K562 (cell line): ENCODE results near the gene LRRC3C. TPM values are rescaled to one million over a fixed set of nuclear protein-coding genes. Genes with fewer than 3 reads are reported as not detected.

ENCODE experiments used
- ADNP ChIP-seq: fragments of 200-800 bp; sonication (Bioruptor generic); IDR thresholded peaks from 2 replicates; pipeline ENCODE4 v1.6.1; 2016; ENCODE audit warnings: missing genetic modification characterization, missing compliant biosample characterization
- BACH1 ChIP-seq: fragments of 200-800 bp; sonication (Bioruptor generic); IDR thresholded peaks from 2 replicates; pipeline ENCODE4 v1.6.1; 2016; ENCODE audit warnings: missing genetic modification characterization, missing compliant biosample characterization
- BRD9 ChIP-seq: fragments of 450-650 bp; IDR thresholded peaks from 2 replicates; pipeline ENCODE4 v1.6.1; 2018; ENCODE audit warnings: low read depth; ENCODE audit not compliant: partially characterized antibody
- CEBPB ChIP-seq: fragments of 450-650 bp; IDR thresholded peaks from 2 replicates; pipeline ENCODE4 v1.6.1; 2016; ENCODE audit warnings: missing genetic modification characterization, missing compliant biosample characterization
- COPS2 ChIP-seq: fragments of 450-650 bp; conservative IDR thresholded peaks from 2 replicates; pipeline ENCODE4 v1.6.1; 2016; ENCODE audit warnings: mild to moderate bottlenecking, moderate library complexity
- ELF4 ChIP-seq: fragments of 450-650 bp; formaldehyde crosslinking; IDR thresholded peaks from 2 replicates; pipeline ENCODE4 v1.4.0; 2022; ENCODE audit warnings: missing genetic modification characterization
- EZH2 ChIP-seq: IDR thresholded peaks from 2 replicates; pipeline ENCODE4 v1.6.1; 2012; ENCODE audit warnings: low read depth, mild to moderate bottlenecking, inconsistent platforms, low read length, borderline replicate concordance
- HSF4 ChIP-seq: fragments of 250-450 bp; sonication (Bioruptor Pico); IDR thresholded peaks from 2 replicates; pipeline ENCODE4 v2.1.2; 2022; ENCODE audit warnings: mild to moderate bottlenecking, moderate library complexity, borderline replicate concordance
- NCOA4 ChIP-seq: fragments of 450-650 bp; IDR thresholded peaks from 2 replicates; pipeline ENCODE4 v1.6.1; 2018; ENCODE audit warnings: mild to moderate bottlenecking; ENCODE audit not compliant: partially characterized antibody
- NR0B1 ChIP-seq: fragments of 450-650 bp; IDR thresholded peaks from one replicate; pipeline ENCODE4 v1.6.1; 2018; ENCODE audit warnings: mild to moderate bottlenecking, moderate library complexity; ENCODE audit not compliant: partially characterized antibody
- POLR2B ChIP-seq: fragments of 450-650 bp; IDR thresholded peaks from 2 replicates; pipeline ENCODE4 v1.6.1; 2018; ENCODE audit warnings: low read depth; ENCODE audit not compliant: partially characterized antibody
- RBM15 ChIP-seq: fragments of 200-400 bp; formaldehyde crosslinking; IDR thresholded peaks from 2 replicates; pipeline ENCODE4 v1.6.1; 2018; ENCODE audit warnings: mild to moderate bottlenecking, low read length, moderate library complexity; ENCODE audit not compliant: insufficient read depth
- SMAD3 ChIP-seq: fragments of 450-650 bp; formaldehyde crosslinking; conservative IDR thresholded peaks from 2 replicates; pipeline ENCODE4 v1.4.0; 2020; ENCODE audit warnings: mild to moderate bottlenecking
- SRSF9 ChIP-seq: fragments of 200-400 bp; formaldehyde crosslinking; IDR thresholded peaks from 2 replicates; pipeline ENCODE4 v1.6.1; 2017; ENCODE audit warnings: low read depth, low read length, borderline replicate concordance
- TCF3 ChIP-seq: sonication (generic); formaldehyde crosslinking; IDR thresholded peaks from 2 replicates; pipeline ENCODE4 v1.4.0; 2020; ENCODE audit warnings: mild to moderate bottlenecking, missing genetic modification reagents
- TCF7L2 ChIP-seq: fragments of 150-350 bp; IDR thresholded peaks from 2 replicates; pipeline ENCODE4 v1.6.1; 2016; ENCODE audit warnings: low read depth, mild to moderate bottlenecking, low read length, moderate library complexity
- TGIF2 ChIP-seq: sonication (generic); formaldehyde crosslinking; IDR thresholded peaks from 2 replicates; pipeline ENCODE4 v1.8.1; 2022; ENCODE audit warnings: mild to moderate bottlenecking, missing genetic modification reagents, moderate library complexity
- ZBTB33 ChIP-seq: sonication (generic); formaldehyde crosslinking; IDR thresholded peaks from 2 replicates; pipeline ENCODE4 v1.8.1; 2023; ENCODE audit warnings: mild to moderate bottlenecking, missing genetic modification reagents
- ZBTB49 ChIP-seq: sonication (generic); formaldehyde crosslinking; IDR thresholded peaks from 2 replicates; pipeline ENCODE4 v1.8.0; 2022; ENCODE audit warnings: missing genetic modification reagents, mild to moderate bottlenecking, borderline replicate concordance
- ZNF263 ChIP-seq: sonication (generic); formaldehyde crosslinking; IDR thresholded peaks from 2 replicates; pipeline ENCODE4 v1.8.0; 2022; ENCODE audit warnings: mild to moderate bottlenecking, missing genetic modification reagents, borderline replicate concordance
- ZNF57 ChIP-seq: fragments of 450-650 bp; formaldehyde crosslinking; IDR thresholded peaks from 2 replicates; pipeline ENCODE4 v1.4.0; 2020; ENCODE audit warnings: mild to moderate bottlenecking, moderate library complexity
- ZNF589 ChIP-seq: fragments of 200-800 bp; sonication (Bioruptor generic); IDR thresholded peaks from 2 replicates; pipeline ENCODE4 v1.6.1; 2016; ENCODE audit warnings: low read depth, missing genetic modification characterization, missing compliant biosample characterization
- polyA plus RNA-seq, 8 experiments: library from polyadenylated mRNA; depleted of rRNA in 4 of 8; stranded (reverse) in 5 of 8; unstranded in 3 of 8; fragments of >200 nt; fragmentation: Nextera tagmentation in 2 of 8; fragmentation: Illumina TruSeq in 1 of 8; extraction: Ambion mirVana in 2 of 8; extraction: Trizol in 1 of 8; gene quantifications; 2 replicates each; pipeline versions ENCODE4 v1.2.1 to v1.2.3, GENCODE V29; 2011 to 2014; ENCODE audit warnings: inconsistent platforms in 1 of 8, missing spikeins in 1 of 8
- total RNA-seq, 7 experiments: library from RNA; depleted of rRNA in 6 of 7; stranded (reverse); fragments of >200 nt in 6 of 7; fragmentation: Illumina TruSeq in 2 of 7; extraction: Trizol in 2 of 7; gene quantifications; 2 replicates each; pipeline versions ENCODE4 v1.2.1 to v1.2.3, GENCODE V29; 2011 to 2021; ENCODE audit warnings: low replicate concordance in 1 of 7

LRRC3C gene
- total and polyA plus RNA-seq, 9 of the 15 experiments (the other 6 are each of a cell fraction or from before 2014, with no cell fraction given): not detected

- TF ChIP-seq NR0B1 (no peak), ZNF589 (CRISPR knock-in tag) (peak; percentile 79; the same call in 1 of the 2 replicates), TCF3 (CRISPR knock-in tag) (no peak; the same call in 1 of the 2 replicates), ZNF263 (CRISPR knock-in tag) (0 out of 2 replicates have a peak, but pooled peaks have one; percentile 73), NCOA4 (peak; percentile 99), CEBPB (tag) (no peak), RBM15 (no peak), COPS2 (no peak), SMAD3 (CRISPR knock-in tag) (peak; percentile 57), HSF4 (CRISPR knock-in tag) (no peak), SRSF9 (no peak), BACH1 (no peak; the same call in 1 of the 2 replicates), TCF7L2 (no peak), POLR2B (peak; percentile 44), ADNP (tag) (no peak), ZBTB49 (0 out of 2 replicates have a peak, but pooled peaks have one; percentile 76), BRD9 (no peak), ZNF57 (no peak), ELF4 (CRISPR knock-in tag) (no peak), EZH2 (no peak), TGIF2 (CRISPR knock-in tag) (no peak), ZBTB33 (peak; percentile 70)
These were observed 53.0 kb downstream of the LRRC3C start, which contains the start of gene PSMD3 (continued) for GRCh38 chr17:39980351-39981206.
